AG09309 (cell line): ENCODE measurements around the gene KRT6B.
"Not testable (repeated sequence)": the region's sequence is repeated elsewhere in the genome, so short reads cannot be mapped to it uniquely, and the experiment has no call there.

ENCODE experiments used
- DNase-seq: peaks from one replicate; pipeline ENCODE4 v3.0.0-alpha.2; 2010; ENCODE audit warnings: low read depth
- H3K4me3 ChIP-seq: 2 replicates; pipeline ENCODE4 v1.5.1; 2011; ENCODE audit warnings: mild to moderate bottlenecking, low read depth, low read length, moderate library complexity; ENCODE audit not compliant: control insufficient read depth
- TF ChIP-seq, protein P1 (sequence below): IDR thresholded peaks from 2 replicates; pipeline ENCODE4 v1.5.1; 2011; ENCODE audit warnings: mild to moderate bottlenecking, low read depth, low read length, inconsistent platforms; ENCODE audit not compliant: insufficient read depth, control insufficient read depth; ENCODE audit errors: missing control alignments

The KRT6B gene

DNA sequence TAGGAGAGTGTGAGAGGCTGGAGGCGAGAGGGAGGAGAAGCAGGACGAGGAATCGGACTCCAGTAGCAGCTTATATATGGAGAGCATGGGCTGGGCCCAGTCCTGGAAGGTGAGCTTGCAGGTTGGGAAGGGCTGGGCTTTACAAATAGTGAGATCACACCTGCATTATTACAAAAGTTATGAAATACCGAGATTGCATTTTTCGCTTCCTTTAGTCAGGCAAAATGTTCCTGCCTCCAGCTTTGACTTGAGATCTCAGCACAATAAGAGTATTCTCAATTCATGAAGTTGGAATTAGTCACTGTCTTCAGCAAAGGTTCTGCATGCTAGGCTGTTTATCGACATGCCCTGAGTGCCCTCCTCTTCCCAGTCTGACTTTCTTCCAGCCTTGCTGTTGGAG is at the start of gene KRT6B:
Gene KRT6B, minus strand, starts transcription at position 46 of the 400 bp plus-strand sequence. CDS start 68 bp downstream, outside the sequence.
- TF ChIP-seq, protein P1, sequence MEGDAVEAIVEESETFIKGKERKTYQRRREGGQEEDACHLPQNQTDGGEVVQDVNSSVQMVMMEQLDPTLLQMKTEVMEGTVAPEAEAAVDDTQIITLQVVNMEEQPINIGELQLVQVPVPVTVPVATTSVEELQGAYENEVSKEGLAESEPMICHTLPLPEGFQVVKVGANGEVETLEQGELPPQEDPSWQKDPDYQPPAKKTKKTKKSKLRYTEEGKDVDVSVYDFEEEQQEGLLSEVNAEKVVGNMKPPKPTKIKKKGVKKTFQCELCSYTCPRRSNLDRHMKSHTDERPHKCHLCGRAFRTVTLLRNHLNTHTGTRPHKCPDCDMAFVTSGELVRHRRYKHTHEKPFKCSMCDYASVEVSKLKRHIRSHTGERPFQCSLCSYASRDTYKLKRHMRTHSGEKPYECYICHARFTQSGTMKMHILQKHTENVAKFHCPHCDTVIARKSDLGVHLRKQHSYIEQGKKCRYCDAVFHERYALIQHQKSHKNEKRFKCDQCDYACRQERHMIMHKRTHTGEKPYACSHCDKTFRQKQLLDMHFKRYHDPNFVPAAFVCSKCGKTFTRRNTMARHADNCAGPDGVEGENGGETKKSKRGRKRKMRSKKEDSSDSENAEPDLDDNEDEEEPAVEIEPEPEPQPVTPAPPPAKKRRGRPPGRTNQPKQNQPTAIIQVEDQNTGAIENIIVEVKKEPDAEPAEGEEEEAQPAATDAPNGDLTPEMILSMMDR: no peak
- no peak for DNase-seq
- H3K4me3 ChIP-seq: no peak within 1 kb of the TSS

DNA sequence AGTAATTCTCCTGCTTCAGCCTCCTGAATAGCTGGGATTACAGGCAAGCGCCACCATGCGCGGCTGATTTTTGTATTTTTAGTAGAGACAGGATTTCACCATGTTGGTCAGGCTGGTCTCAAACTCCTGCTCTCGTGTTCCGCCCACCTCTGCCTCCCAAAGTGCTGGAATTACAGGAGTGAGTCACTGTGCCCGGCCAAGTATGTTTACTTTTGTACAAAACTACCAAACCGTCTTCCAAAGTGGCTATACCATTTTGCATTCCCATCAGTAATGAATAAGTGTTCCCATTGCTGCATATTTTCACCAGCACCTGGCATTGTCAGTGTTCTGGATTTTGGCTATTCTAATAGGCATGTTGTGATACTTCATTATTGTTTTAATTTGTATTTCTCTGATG is 49.5 kb upstream of the KRT6B start:
- no peak overlapping the region for H3K4me3 ChIP-seq
- TF ChIP-seq, protein P1: no peak
- no peak for DNase-seq

DNA sequence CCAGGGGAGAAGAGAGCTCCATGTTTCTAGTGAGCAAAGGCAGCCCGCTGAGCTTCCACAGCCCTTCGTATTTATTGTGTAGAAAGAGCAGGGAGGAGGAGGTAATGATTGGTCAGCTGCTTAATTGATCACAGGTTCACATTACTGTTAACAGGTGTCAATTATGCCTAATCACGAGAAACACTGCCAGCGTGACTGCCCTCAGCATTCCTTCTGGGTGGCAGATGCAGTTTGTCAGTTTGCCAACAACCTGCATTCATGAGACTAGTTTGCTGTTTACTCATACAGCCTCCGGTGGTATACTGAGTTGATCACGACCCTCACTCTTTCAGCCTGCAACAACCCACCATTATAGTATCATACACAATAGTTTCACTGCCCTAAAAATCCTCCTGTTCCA is 48.6 kb upstream of the KRT6B start:
- DNase-seq, H3K4me3 ChIP-seq: not testable (repeated sequence)

DNA sequence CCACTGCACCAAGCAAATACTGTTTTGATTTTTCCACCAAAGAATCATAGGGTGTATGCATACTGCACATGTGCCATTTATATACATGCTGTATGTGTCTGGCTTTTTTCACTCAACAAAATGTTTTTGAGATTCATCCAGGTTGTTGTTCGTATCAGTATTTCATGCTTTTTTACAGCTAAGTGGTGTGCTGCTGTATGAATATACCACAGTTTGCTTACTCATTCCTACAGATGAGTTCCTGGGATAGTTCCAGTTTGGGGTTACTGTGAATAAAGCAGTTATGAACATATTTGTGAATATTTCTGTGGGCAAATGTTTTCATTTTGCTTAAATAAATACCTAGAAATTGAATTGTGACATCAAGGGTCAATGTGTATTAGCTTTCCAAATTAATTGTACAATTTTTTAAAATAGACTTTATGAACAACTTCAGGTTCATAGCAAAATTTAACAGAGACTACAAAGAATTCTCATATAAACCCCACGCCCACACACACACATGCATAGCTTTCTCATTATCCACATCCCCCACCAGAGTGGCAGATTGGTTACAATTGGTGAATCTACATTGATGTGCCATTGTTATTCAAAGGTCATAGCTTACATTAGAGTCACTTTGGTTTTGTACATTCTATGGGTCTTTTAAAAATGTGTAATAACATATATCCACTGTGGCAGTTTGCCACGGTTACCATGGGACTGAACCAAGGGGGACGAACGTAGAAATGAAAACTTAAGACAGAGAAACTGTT is 48.0 kb upstream of the KRT6B start:
- TF ChIP-seq, protein P1: no peak
- H3K4me3 ChIP-seq: no peak overlapping the region
- no peak for DNase-seq

DNA sequence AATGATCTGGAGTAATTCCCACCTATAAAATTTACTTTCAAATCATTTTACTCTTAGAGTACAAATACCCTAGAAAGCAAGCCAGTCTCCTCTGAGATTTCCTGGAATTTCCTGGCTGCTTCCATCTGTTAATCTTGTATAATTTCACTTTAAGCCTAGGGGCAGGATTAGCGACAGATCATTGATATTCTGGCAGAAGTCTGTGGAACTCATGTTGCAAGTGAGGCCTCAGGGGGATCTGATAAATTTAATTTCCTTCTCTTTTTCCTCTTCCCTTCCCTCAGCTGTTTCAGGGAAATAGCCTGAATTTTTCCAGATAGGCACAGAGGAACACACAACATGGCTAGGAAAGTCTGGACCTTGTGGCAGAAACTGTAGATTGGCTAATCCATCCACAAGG is 47.0 kb upstream of the KRT6B start:
- H3K4me3 ChIP-seq: no peak overlapping the region
- DNase-seq: no peak
- TF ChIP-seq, protein P1: no peak

DNA sequence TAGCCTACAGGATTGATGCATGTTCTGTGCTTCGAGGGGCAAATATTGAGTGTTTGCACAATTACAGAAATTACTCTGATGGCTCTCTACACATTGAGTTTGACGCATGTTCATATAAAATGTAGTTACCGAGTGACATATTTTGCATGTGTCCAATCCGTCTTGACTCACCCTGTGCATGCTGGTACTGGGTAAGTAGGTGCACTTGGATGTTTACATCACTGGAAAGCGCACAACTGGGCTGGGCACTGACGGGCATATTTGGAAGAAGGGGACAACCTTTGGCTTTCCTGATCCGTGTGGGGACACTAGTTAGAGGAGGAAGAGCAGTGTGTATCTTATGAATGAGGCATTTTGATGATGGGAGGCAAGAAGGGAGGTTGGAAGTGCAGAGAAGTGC is 46.0 kb upstream of the KRT6B start:
- H3K4me3 ChIP-seq: no peak overlapping the region
- TF ChIP-seq, protein P1: no peak
- no peak for DNase-seq

DNA sequence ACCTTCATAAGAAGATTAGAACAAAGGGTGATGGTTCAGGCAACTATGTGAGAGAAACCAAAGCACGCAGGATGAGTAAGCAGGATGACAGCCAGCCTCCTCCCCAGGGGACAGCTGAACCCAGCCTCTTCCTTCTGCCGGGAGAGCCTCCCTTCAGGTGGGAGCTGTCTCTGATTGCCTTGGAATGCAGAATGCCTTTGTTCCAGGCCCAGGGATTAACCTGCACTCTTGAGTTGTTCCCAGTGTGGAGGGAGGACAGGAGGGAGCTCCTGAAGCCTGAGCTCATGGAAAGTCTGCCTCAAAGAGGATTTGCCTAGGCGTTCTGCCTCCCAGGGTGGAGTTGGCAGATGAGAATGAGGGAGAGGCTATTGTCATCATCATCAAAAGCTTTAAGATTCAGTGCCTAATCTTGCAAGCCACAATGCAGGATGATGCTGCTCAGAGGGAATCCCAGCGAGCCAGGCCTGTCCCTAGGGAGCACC is 44.7 kb upstream of the KRT6B start:
- TF ChIP-seq, protein P1: no peak
- no peak overlapping the region for H3K4me3 ChIP-seq
- no peak for DNase-seq
